ENCODE data around the gene NBAS. TPM values are rescaled to one million over a fixed set of nuclear protein-coding genes. Genes with fewer than 3 reads are reported as not detected.

The NBAS gene
- total RNA-seq, 2 experiments from 2014 or later, result 24.3 to 25.5 TPM

DNA sequence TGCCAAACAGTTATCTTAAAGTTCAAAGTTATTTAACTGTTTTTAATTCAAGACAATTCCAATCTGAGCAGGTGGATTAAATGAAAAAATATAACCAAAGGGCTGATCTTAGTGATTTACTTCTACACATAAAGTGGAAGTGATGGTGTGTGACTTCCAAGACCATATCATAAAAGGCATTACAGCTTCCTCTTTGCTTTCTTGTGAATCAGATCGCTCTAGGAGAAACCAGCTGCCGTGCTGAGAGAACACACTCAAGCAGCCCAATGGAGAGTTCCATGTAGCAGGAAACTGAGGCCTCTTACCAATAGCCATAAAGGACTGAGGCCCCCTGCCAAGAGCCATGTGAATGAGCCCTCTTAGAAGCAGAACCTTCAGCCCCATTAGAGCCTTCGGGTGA, 197.4 kb downstream of the NBAS start:
- peaks cover 68% of the 10 kb centered on the region for H3K36me3 Mint-ChIP-seq (ENCODE audit: low read depth)

DNA sequence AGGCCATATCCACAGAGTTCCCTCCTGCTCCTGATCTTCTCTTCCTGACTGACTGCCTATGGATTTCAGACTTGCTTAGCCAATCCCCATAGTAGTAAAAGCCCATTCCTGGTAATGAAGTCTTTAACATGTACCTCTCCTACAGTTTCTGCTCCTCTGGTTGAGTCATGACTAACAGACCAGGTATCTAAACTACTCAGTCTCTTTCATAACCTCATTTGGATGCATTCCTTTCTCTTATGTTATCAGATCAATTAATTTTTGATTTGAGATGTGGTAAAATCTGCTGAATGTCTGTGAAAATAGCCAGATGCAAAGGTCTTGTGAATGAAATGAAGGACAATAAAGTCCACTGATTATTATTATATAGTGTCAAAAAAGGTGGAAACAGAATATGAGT, 198.0 kb downstream of the NBAS start:
- no peaks in the 10 kb centered on the region for H3K4me1 ChIP-seq (ENCODE audit: insufficient read depth, low read length)
- H3K4me3 Mint-ChIP-seq, result no peak overlapping the region
- intact Hi-C loops (cut with DNase I, micrococcal nuclease), result no loop called here
- no peak for DNase-seq
- H3K36me3 Mint-ChIP-seq (ENCODE audit: low read depth), result peaks cover 74% of the 10 kb centered on the region
- no peaks in the 10 kb centered on the region for H3K9me3 ChIP-seq (ENCODE audit: control insufficient read depth in 1 of 2, insufficient read depth in 1 of 2, low read length in 2 of 2)
- H3K4me3 ChIP-seq (ENCODE audit: low read length), result no peak overlapping the region
- no peak overlapping the region for H3K27ac ChIP-seq (ENCODE audit: low read depth in 1 of 2, low read length in 2 of 2)
- H3K36me3 ChIP-seq (ENCODE audit: insufficient read depth, low read length), result peaks cover 24% of the 10 kb centered on the region
- no peak for ATAC-seq (ENCODE audit: poor library complexity)
- ChIA-PET POLR2A (no interaction called here), CTCF (no interaction called here)
- H3K27ac Mint-ChIP-seq, result no peak overlapping the region
- H3K27me3 Mint-ChIP-seq, result no peaks in the 10 kb centered on the region
- TF ChIP-seq, protein P1, sequence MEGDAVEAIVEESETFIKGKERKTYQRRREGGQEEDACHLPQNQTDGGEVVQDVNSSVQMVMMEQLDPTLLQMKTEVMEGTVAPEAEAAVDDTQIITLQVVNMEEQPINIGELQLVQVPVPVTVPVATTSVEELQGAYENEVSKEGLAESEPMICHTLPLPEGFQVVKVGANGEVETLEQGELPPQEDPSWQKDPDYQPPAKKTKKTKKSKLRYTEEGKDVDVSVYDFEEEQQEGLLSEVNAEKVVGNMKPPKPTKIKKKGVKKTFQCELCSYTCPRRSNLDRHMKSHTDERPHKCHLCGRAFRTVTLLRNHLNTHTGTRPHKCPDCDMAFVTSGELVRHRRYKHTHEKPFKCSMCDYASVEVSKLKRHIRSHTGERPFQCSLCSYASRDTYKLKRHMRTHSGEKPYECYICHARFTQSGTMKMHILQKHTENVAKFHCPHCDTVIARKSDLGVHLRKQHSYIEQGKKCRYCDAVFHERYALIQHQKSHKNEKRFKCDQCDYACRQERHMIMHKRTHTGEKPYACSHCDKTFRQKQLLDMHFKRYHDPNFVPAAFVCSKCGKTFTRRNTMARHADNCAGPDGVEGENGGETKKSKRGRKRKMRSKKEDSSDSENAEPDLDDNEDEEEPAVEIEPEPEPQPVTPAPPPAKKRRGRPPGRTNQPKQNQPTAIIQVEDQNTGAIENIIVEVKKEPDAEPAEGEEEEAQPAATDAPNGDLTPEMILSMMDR (IDR thresholded peaks at IDR 0.05), result no peak
- no peaks in the 10 kb centered on the region for H3K27me3 ChIP-seq (ENCODE audit: control insufficient read depth in 1 of 2, insufficient read depth in 2 of 2, low read length in 2 of 2)
- no peaks in the 10 kb centered on the region for H3K9me3 Mint-ChIP-seq
- H3K4me1 Mint-ChIP-seq (ENCODE audit: low read depth), result no peaks in the 10 kb centered on the region

More for the DNA sequence above, 197.4 kb downstream of the NBAS start:
- ChIA-PET CTCF (no interaction called here), POLR2A (no interaction called here)
- Mint-ChIP-seq H3K9me3 (no peaks in the 10 kb centered on the region), H3K27me3 (no peaks in the 10 kb centered on the region), H3K4me1 (ENCODE audit: low read depth) (no peaks in the 10 kb centered on the region), H3K4me3 (no peak overlapping the region), H3K27ac (no peak overlapping the region)
- no peaks in the 10 kb centered on the region for H3K27me3 ChIP-seq (ENCODE audit: control insufficient read depth in 1 of 2, insufficient read depth in 2 of 2, low read length in 2 of 2)
- intact Hi-C loops (cut with DNase I, micrococcal nuclease), result no loop called here
- H3K36me3 ChIP-seq (ENCODE audit: insufficient read depth, low read length), result peaks cover 29% of the 10 kb centered on the region
- no peak overlapping the region for H3K4me3 ChIP-seq (ENCODE audit: low read length)
- TF ChIP-seq, protein P1 (IDR thresholded peaks at IDR 0.05), result no peak
- DNase-seq (no peak), ATAC-seq (ENCODE audit: poor library complexity) (no peak)
- H3K27ac ChIP-seq (ENCODE audit: low read depth in 1 of 2, low read length in 2 of 2), result no peak overlapping the region
- no peaks in the 10 kb centered on the region for H3K4me1 ChIP-seq (ENCODE audit: insufficient read depth, low read length)
- no peaks in the 10 kb centered on the region for H3K9me3 ChIP-seq (ENCODE audit: control insufficient read depth in 1 of 2, insufficient read depth in 1 of 2, low read length in 2 of 2)

DNA sequence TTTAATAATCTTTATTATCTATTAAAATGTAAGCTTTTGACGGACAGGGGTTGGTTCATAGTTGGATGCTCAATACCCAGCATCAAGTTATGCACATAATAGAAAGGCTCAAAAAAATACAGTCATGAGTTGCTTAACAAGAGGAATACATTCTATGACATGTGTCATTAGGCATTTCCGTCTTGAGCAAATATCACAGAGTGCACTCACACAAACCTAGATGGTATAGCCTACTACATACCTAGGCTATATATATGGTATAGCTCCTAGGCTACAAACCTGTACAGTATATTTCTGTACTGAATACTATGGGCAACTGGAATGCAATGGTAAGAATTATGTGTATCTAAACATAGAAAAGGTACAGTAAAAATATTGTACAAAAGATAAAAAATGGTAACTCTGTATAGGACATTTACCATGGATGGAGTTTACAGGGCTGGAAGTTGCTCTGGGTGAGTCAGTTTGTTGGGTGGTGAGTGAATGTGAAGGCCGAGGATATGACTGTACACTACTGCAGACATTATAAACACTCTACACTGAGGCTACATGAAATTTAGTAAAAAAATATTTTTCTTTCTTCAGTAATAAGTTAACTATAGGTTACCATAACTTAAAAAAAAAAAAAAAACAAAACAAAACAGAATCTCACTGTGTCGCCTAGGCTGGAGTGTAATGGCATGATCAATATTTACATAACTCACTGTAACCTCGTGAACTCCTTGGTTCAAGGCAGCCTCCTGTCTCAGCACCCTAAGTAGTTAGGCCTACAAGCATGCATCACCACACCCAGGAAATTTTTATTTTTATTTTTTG, 201.2 kb downstream of the NBAS start:
- no peak for ATAC-seq (ENCODE audit: poor library complexity)
- no peaks in the 10 kb centered on the region for H3K4me1 ChIP-seq (ENCODE audit: insufficient read depth, low read length)
- no peak overlapping the region for H3K4me3 ChIP-seq (ENCODE audit: low read length)
- H3K36me3 ChIP-seq (ENCODE audit: insufficient read depth, low read length), result peaks cover 18% of the 10 kb centered on the region
- CTCF ChIA-PET, result no interaction called here
- no peaks in the 10 kb centered on the region for H3K27me3 Mint-ChIP-seq
- POLR2A ChIA-PET, result no interaction called here
- H3K4me1 Mint-ChIP-seq (ENCODE audit: low read depth), result no peaks in the 10 kb centered on the region
- TF ChIP-seq, protein P1 (IDR thresholded peaks at IDR 0.05), result no peak
- H3K4me3 Mint-ChIP-seq, result no peak overlapping the region
- no peak for DNase-seq
- intact Hi-C loops (cut with DNase I, micrococcal nuclease), result no loop called here
- no peaks in the 10 kb centered on the region for H3K9me3 Mint-ChIP-seq
- H3K27ac Mint-ChIP-seq, result no peak overlapping the region
- H3K36me3 Mint-ChIP-seq (ENCODE audit: low read depth), result peaks cover 78% of the 10 kb centered on the region
- H3K27me3 ChIP-seq (ENCODE audit: control insufficient read depth in 1 of 2, insufficient read depth in 2 of 2, low read length in 2 of 2), result no peaks in the 10 kb centered on the region
- no peak overlapping the region for H3K27ac ChIP-seq (ENCODE audit: low read depth in 1 of 2, low read length in 2 of 2)
- H3K9me3 ChIP-seq (ENCODE audit: control insufficient read depth in 1 of 2, insufficient read depth in 1 of 2, low read length in 2 of 2), result no peaks in the 10 kb centered on the region

All from CD4-positive, alpha-beta T cell (primary cell).